ENCODE measurements around the gene TAGAP. TPM values are rescaled to one million over a fixed set of nuclear protein-coding genes. Genes with fewer than 3 reads are reported as not detected.
A peak's percentile ranks its signal among the peaks of the same experiment; 100 is the strongest.

TAGAP gene
- total and polyA plus RNA-seq, 10 of the 15 experiments (the other 5 are each of a cell fraction or from before 2014, with no cell fraction given) = 5.3 to 27.4 (median 18.9) TPM

DNA sequence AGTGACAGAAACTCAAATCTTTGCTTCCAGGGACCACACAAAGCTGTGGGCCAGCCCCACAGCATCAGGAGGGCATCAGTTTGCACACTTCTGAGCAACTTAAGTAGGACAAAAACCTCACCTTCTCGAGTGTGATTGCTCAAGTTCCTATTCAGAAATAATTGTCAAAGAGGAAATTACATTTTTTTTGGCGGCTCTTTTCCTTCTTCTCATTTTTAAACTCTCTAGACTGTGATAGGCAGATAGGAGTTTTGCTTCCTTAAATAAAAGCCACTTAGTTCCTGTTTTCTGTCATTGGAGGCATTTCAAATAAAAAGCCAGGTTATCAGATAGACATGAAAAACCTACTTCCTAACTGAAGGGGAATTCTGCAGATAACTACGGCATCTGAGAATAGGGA lies 11.2 kb upstream of the TAGAP start:
- intact Hi-C loops (cut with micrococcal nuclease; ENCODE audit: unreplicated experiment) = no loop called here
- FAIRE-seq (no peak), ATAC-seq (peak; percentile 66), DNase-seq (ENCODE audit: low read depth, low spot score) (no peak)
- Histone ChIP-seq H3K27me3 (replicated peaks in 1 of 2; ENCODE audit: control insufficient read depth in 2 of 2, insufficient read depth in 2 of 2, low read length in 1 of 2) (no peaks in the 10 kb centered on the region), H3K4me1 (ENCODE audit: control insufficient read depth, insufficient read depth, low read length) (peaks cover 10% of the 10 kb centered on the region), H3K4me2 (ENCODE audit: control insufficient read depth, insufficient read depth) (peak overlapping the region; percentile 68), H2AFZ (ENCODE audit: control insufficient read depth, low read depth, low read length) (no peak overlapping the region), H3K36me3 (ENCODE audit: control insufficient read depth in 2 of 2, insufficient read depth in 2 of 2, low read length in 1 of 2) (no peaks in the 10 kb centered on the region), H3K79me2 (ENCODE audit: control insufficient read depth, insufficient read depth, low read length) (no peaks in the 10 kb centered on the region), H3K9me3 (replicated peaks; ENCODE audit: control insufficient read depth, insufficient read depth, low read length) (no peaks in the 10 kb centered on the region), H4K20me1 (ENCODE audit: control insufficient read depth, insufficient read depth) (no peaks in the 10 kb centered on the region), H3K4me3 (no peak overlapping the region), H3K27ac (ENCODE audit: control insufficient read depth, insufficient read depth) (no peak overlapping the region), H3K9ac (ENCODE audit: control insufficient read depth, insufficient read depth, low read length) (no peak overlapping the region)
- in situ Hi-C loops (cut with MboI) = no loop called here
- WGBS (ENCODE audit: insufficient coverage, insufficient replicate concordance, low lambda C conversion rate, missing lambda C conversion rate) = 2% methylated on average over 3 of the region's 3 CpGs
- CTCF ChIA-PET = interaction anchor here (1.0 to 3.4 kb wide), 6 partner anchors 9 to 62 kb away, joined by 3 to 13 read pairs (median 8); partner anchors contain the start of gene TAGAP
- RAD21 ChIA-PET (ENCODE audit: unreplicated experiment) = interaction anchor here (0.6 to 3.8 kb wide), 6 partner anchors 11 to 51 kb away, joined by 3 to 26 read pairs (median 4); partner anchors contain the start of gene TAGAP
- SMC1A ChIA-PET (ENCODE audit: uncharacterized antibody, unreplicated experiment) = interaction anchor here (0.7 to 3.0 kb wide), 13 partner anchors 8 to 79 kb away, joined by 3 to 24 read pairs (median 3); partner anchors contain the start of gene TAGAP
- POLR2A ChIA-PET = interaction anchor here (1.2 to 2.3 kb wide), 4 partner anchors 8 to 19 kb away, joined by 3 to 22 read pairs (median 6); partner anchors contain the start of gene TAGAP
- no TSS peak for BruUV-seq (replicated peaks)
- TF ChIP-seq NR2C2 (IDR thresholded peaks at IDR 0.05; ENCODE audit: borderline replicate concordance, control insufficient read depth, insufficient read length, low read depth) (no peak), MEF2A (IDR thresholded peaks at IDR 0.05; ENCODE audit: insufficient read depth, low read depth, low read length) (no peak), LARP7 (IDR thresholded peaks at IDR 0.05) (no peak), IKZF1 (conservative IDR thresholded peaks at IDR 0.05) (peak; percentile 48; the same call in 1 of the 2 replicates), NFIC (IDR thresholded peaks at IDR 0.05; ENCODE audit: low read depth, low read length) (peak; percentile 73; the same call in 1 of the 2 replicates), SREBF1 (IDR thresholded peaks at IDR 0.05; ENCODE audit: low read length) (no peak), GABPA (IDR thresholded peaks at IDR 0.05; ENCODE audit: low read depth) (0 out of 2 replicates have a peak, but pooled peaks have one; percentile 30), RUNX3 (IDR thresholded peaks at IDR 0.05; ENCODE audit: low read length) (peak; percentile 20; the same call in 1 of the 2 replicates), ETV6 (conservative IDR thresholded peaks at IDR 0.05 in 1 of 2, IDR thresholded peaks at IDR 0.05 in 1 of 2; ENCODE audit: borderline replicate concordance in 1 of 2, low read depth in 1 of 2) (peak in 1 of 2 experiments; percentile 67; a peak in 2 of 4 replicates), ZNF384 (IDR thresholded peaks at IDR 0.05; ENCODE audit: borderline replicate concordance, low read depth, low read length) (no peak), YY1 (IDR thresholded peaks at IDR 0.05; ENCODE audit: low read depth, low read length) (no peak), TAF1 (IDR thresholded peaks at IDR 0.05; ENCODE audit: borderline replicate concordance, low read depth, low read length) (no peak), ZNF274 (IDR thresholded peaks at IDR 0.05; ENCODE audit: insufficient read depth, insufficient read length) (no peak), NFYB (IDR thresholded peaks at IDR 0.05; ENCODE audit: insufficient read depth, low read depth, low read length) (peak; percentile 61), JUND (IDR thresholded peaks at IDR 0.05; ENCODE audit: low read depth, low read length) (no peak), IKZF2 (IDR thresholded peaks at IDR 0.05) (peak; percentile 34 to 48; a peak in 2 of 4 replicates), SUPT20H (IDR thresholded peaks at IDR 0.05; ENCODE audit: borderline replicate concordance, control insufficient read depth, low read depth, low read length) (no peak), TCF3 (IDR thresholded peaks at IDR 0.05; ENCODE audit: borderline replicate concordance, insufficient read depth, low read depth, low read length) (no peak)
- TF ChIP-seq, protein P1, sequence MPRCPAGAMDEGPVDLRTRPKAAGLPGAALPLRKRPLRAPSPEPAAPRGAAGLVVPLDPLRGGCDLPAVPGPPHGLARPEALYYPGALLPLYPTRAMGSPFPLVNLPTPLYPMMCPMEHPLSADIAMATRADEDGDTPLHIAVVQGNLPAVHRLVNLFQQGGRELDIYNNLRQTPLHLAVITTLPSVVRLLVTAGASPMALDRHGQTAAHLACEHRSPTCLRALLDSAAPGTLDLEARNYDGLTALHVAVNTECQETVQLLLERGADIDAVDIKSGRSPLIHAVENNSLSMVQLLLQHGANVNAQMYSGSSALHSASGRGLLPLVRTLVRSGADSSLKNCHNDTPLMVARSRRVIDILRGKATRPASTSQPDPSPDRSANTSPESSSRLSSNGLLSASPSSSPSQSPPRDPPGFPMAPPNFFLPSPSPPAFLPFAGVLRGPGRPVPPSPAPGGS (IDR thresholded peaks at IDR 0.05; ENCODE audit: borderline replicate concordance, insufficient read depth, low read depth, low read length, poor library complexity, severe bottlenecking) = peak; percentile 17
- TF ChIP-seq, protein P2, sequence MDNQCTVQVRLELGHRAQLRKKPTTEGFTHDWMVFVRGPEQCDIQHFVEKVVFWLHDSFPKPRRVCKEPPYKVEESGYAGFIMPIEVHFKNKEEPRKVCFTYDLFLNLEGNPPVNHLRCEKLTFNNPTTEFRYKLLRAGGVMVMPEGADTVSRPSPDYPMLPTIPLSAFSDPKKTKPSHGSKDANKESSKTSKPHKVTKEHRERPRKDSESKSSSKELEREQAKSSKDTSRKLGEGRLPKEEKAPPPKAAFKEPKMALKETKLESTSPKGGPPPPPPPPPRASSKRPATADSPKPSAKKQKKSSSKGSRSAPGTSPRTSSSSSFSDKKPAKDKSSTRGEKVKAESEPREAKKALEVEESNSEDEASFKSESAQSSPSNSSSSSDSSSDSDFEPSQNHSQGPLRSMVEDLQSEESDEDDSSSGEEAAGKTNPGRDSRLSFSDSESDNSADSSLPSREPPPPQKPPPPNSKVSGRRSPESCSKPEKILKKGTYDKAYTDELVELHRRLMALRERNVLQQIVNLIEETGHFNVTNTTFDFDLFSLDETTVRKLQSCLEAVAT (IDR thresholded peaks at IDR 0.05) = no peak
